SK-N-SH (cell line): ENCODE data around the gene PPA1.

Source experiments
- CHD2 ChIP-seq: fragments of 150-350 bp; IDR thresholded peaks from 2 replicates; pipeline ENCODE4 v1.6.1; 2018; ENCODE audit warnings: low read length; ENCODE audit not compliant: partially characterized antibody
- FOXM1 ChIP-seq: IDR thresholded peaks from 2 replicates; pipeline ENCODE4 v1.4.0; 2012; ENCODE audit warnings: low read depth, mild to moderate bottlenecking
- TF ChIP-seq, protein P1 (sequence below): fragments of 200-600 bp; sonication (generic); IDR thresholded peaks from 2 replicates; pipeline ENCODE4 v1.6.1; 2017; ENCODE audit warnings: antibody characterized with exemption, mild to moderate bottlenecking, moderate library complexity

DNA sequence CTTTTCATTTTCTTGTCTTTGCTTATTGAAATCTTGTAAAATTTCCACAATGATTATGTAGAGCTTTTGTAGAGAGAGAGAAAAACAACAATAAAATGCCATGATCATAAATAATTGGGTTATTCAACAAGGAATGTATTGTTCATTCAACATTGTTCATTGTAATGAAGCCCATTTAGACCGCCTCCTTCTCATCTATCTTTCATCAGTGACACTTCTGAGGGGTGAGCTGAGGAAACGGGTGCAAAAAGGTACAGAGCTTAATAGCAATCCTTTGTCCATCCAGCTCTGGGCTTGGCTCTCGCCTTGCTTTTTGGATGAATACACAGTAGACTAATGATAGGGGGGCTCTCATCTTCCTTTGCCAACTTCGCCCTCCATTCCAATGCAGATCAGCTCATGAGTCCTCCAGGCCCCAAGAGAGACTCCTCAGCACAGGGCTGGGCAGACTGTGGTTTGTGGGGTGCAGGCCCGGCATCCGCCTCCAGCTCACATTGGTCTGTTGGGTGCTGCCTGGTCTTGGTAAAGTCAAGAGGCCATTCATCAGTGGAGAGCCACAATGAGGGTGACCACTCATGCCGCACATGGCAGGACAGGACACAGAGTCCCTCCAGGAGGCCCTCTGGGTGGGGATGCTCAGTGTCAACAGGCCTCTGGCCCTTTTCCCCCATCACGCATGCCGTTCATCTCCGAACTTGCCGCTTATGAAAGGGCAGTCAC lies 17.9 kb upstream of the PPA1 start:
- TF ChIP-seq, protein P1, sequence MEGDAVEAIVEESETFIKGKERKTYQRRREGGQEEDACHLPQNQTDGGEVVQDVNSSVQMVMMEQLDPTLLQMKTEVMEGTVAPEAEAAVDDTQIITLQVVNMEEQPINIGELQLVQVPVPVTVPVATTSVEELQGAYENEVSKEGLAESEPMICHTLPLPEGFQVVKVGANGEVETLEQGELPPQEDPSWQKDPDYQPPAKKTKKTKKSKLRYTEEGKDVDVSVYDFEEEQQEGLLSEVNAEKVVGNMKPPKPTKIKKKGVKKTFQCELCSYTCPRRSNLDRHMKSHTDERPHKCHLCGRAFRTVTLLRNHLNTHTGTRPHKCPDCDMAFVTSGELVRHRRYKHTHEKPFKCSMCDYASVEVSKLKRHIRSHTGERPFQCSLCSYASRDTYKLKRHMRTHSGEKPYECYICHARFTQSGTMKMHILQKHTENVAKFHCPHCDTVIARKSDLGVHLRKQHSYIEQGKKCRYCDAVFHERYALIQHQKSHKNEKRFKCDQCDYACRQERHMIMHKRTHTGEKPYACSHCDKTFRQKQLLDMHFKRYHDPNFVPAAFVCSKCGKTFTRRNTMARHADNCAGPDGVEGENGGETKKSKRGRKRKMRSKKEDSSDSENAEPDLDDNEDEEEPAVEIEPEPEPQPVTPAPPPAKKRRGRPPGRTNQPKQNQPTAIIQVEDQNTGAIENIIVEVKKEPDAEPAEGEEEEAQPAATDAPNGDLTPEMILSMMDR: no peak
- TF ChIP-seq CHD2: no peak
- no peak for TF ChIP-seq FOXM1
